ENCODE results near the gene PTGDS. TPM values are rescaled to one million over a fixed set of nuclear protein-coding genes. Genes with fewer than 3 reads are reported as not detected.

Gene PTGDS
- total RNA-seq, 1 donor from 2014 or later = 3.8 TPM

- TF ChIP-seq CTCF (IDR thresholded peaks at IDR 0.05; ENCODE audit: insufficient read depth, low read length, poor library complexity, severe bottlenecking) = no peak
- Histone ChIP-seq H3K36me3 (ENCODE audit: control insufficient read depth, insufficient read depth, low read length) (no peaks in the 10 kb centered on the region), H3K4me3 (ENCODE audit: low read depth, low read length) (no peak overlapping the region), H3K27me3 (ENCODE audit: control insufficient read depth, insufficient read depth, low read length) (no peaks in the 10 kb centered on the region)
- no peak for DNase-seq (ENCODE audit: low read depth)
These were observed 24.9 kb upstream of the PTGDS start for GRCh38 chr9:136952321-136952850.

GRCh38 chr9:136952876-136953770, 24.2 kb upstream of the PTGDS start:
- H3K4me3 ChIP-seq (ENCODE audit: low read depth, low read length) = no peak overlapping the region
- no peaks in the 10 kb centered on the region for H3K36me3 ChIP-seq (ENCODE audit: control insufficient read depth, insufficient read depth, low read length)
- H3K27me3 ChIP-seq (ENCODE audit: control insufficient read depth, insufficient read depth, low read length) = no peaks in the 10 kb centered on the region
- no peak for DNase-seq (ENCODE audit: low read depth)
- no peak for TF ChIP-seq CTCF (IDR thresholded peaks at IDR 0.05; ENCODE audit: insufficient read depth, low read length, poor library complexity, severe bottlenecking)

- H3K4me3 ChIP-seq (ENCODE audit: low read depth, low read length) = no peak overlapping the region
- no peak for TF ChIP-seq CTCF (IDR thresholded peaks at IDR 0.05; ENCODE audit: insufficient read depth, low read length, poor library complexity, severe bottlenecking)
- H3K27me3 ChIP-seq (ENCODE audit: control insufficient read depth, insufficient read depth, low read length) = no peaks in the 10 kb centered on the region
- H3K36me3 ChIP-seq (ENCODE audit: control insufficient read depth, insufficient read depth, low read length) = no peaks in the 10 kb centered on the region
- no peak for DNase-seq (ENCODE audit: low read depth)
These were observed 23.5 kb upstream of the PTGDS start for GRCh38 chr9:136953771-136954269.

- H3K27me3 ChIP-seq (ENCODE audit: control insufficient read depth, insufficient read depth, low read length) = no peaks in the 10 kb centered on the region
- no peak for DNase-seq (ENCODE audit: low read depth)
- no peaks in the 10 kb centered on the region for H3K36me3 ChIP-seq (ENCODE audit: control insufficient read depth, insufficient read depth, low read length)
- no peak for TF ChIP-seq CTCF (IDR thresholded peaks at IDR 0.05; ENCODE audit: insufficient read depth, low read length, poor library complexity, severe bottlenecking)
- H3K4me3 ChIP-seq (ENCODE audit: low read depth, low read length) = no peak overlapping the region
These were observed 22.8 kb upstream of the PTGDS start for GRCh38 chr9:136954270-136955083.

GRCh38 chr9:136955202-136955942, 21.9 kb upstream of the PTGDS start:
- DNase-seq (ENCODE audit: low read depth) = no peak
- no peak for TF ChIP-seq CTCF (IDR thresholded peaks at IDR 0.05; ENCODE audit: insufficient read depth, low read length, poor library complexity, severe bottlenecking)
- H3K4me3 ChIP-seq (ENCODE audit: low read depth, low read length) = no peak overlapping the region
- H3K36me3 ChIP-seq (ENCODE audit: control insufficient read depth, insufficient read depth, low read length) = no peaks in the 10 kb centered on the region
- H3K27me3 ChIP-seq (ENCODE audit: control insufficient read depth, insufficient read depth, low read length) = no peaks in the 10 kb centered on the region
